ENCODE measurements around the gene HNRNPR.

DNA sequence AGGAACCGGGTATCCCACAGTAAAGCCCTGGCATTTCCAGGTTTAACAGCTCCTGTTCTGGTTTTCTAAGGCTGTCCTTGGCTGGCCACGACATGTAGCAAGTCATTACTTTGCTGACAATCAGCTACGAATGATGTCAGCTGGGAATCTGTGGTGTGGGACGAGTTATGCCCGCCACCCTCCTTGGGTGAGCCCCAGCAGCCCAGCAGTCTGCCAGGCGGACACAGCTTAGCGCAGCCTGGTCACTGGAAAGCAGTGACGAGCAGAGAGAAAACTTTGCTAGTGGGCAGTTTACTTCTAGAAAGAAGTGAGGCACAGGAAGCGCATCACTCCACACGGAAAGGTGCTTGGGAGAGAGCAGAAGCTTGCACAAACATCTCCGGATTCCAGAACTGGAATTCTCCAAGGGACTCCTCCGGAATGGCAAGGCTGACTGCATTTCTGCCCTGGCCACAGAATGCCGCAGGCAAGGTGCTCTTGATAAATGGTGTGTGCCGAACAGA is 41.1 kb upstream of the HNRNPR start:
- TF ChIP-seq SCRT2 (tag by site-specific recombination; IDR thresholded peaks at IDR 0.05) = no peak
- no peak for TF ChIP-seq CTCF (tag by site-specific recombination; IDR thresholded peaks at IDR 0.05)
- no peak for TF ChIP-seq ZNF658 (tag by site-specific recombination; IDR thresholded peaks at IDR 0.05)
- TF ChIP-seq KLF7 (tag by site-specific recombination; IDR thresholded peaks at IDR 0.05; ENCODE audit: borderline replicate concordance) = no peak
- TF ChIP-seq ZNF280D (tag by site-specific recombination; IDR thresholded peaks at IDR 0.05) = no peak
- no peak for TF ChIP-seq ZNF274 (IDR thresholded peaks at IDR 0.05; ENCODE audit: low read length)
- TF ChIP-seq ZNF274 (tag by site-specific recombination; IDR thresholded peaks at IDR 0.05; ENCODE audit: borderline replicate concordance) = no peak
- no peak for TF ChIP-seq BCL11B (tag by site-specific recombination; IDR thresholded peaks at IDR 0.05; ENCODE audit: low read depth)
- TF ChIP-seq ZFP37 (tag by site-specific recombination; IDR thresholded peaks at IDR 0.05) = no peak
- TF ChIP-seq, protein P1, sequence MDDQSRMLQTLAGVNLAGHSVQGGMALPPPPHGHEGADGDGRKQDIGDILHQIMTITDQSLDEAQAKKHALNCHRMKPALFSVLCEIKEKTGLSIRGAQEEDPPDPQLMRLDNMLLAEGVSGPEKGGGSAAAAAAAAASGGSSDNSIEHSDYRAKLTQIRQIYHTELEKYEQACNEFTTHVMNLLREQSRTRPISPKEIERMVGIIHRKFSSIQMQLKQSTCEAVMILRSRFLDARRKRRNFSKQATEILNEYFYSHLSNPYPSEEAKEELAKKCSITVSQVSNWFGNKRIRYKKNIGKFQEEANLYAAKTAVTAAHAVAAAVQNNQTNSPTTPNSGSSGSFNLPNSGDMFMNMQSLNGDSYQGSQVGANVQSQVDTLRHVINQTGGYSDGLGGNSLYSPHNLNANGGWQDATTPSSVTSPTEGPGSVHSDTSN (CRISPR knock-in tag; IDR thresholded peaks at IDR 0.05) = no peak
- TF ChIP-seq, protein P2, sequence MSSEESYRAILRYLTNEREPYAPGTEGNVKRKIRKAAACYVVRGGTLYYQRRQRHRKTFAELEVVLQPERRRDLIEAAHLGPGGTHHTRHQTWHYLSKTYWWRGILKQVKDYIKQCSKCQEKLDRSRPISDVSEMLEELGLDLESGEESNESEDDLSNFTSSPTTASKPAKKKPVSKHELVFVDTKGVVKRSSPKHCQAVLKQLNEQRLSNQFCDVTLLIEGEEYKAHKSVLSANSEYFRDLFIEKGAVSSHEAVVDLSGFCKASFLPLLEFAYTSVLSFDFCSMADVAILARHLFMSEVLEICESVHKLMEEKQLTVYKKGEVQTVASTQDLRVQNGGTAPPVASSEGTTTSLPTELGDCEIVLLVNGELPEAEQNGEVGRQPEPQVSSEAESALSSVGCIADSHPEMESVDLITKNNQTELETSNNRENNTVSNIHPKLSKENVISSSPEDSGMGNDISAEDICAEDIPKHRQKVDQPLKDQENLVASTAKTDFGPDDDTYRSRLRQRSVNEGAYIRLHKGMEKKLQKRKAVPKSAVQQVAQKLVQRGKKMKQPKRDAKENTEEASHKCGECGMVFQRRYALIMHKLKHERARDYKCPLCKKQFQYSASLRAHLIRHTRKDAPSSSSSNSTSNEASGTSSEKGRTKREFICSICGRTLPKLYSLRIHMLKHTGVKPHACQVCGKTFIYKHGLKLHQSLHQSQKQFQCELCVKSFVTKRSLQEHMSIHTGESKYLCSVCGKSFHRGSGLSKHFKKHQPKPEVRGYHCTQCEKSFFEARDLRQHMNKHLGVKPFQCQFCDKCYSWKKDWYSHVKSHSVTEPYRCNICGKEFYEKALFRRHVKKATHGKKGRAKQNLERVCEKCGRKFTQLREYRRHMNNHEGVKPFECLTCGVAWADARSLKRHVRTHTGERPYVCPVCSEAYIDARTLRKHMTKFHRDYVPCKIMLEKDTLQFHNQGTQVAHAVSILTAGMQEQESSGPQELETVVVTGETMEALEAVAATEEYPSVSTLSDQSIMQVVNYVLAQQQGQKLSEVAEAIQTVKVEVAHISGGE (tag by site-specific recombination; conservative IDR thresholded peaks at IDR 0.05; ENCODE audit: low read depth) = no peak
- TF ChIP-seq ZBTB21 (tag by site-specific recombination; IDR thresholded peaks at IDR 0.05) = no peak
- no peak for TF ChIP-seq BCL11A (tag by site-specific recombination; IDR thresholded peaks at IDR 0.05; ENCODE audit: low read depth)
